IPS DF 4.7 (cell line): ENCODE data around the gene FBXW5.

Source experiments
- DNase-seq: peaks from one replicate; pipeline ENCODE4 v3.0.0-alpha.2; 2013; ENCODE audit warnings: low spot score; ENCODE audit errors: extremely low read depth

The FBXW5 gene

DNA sequence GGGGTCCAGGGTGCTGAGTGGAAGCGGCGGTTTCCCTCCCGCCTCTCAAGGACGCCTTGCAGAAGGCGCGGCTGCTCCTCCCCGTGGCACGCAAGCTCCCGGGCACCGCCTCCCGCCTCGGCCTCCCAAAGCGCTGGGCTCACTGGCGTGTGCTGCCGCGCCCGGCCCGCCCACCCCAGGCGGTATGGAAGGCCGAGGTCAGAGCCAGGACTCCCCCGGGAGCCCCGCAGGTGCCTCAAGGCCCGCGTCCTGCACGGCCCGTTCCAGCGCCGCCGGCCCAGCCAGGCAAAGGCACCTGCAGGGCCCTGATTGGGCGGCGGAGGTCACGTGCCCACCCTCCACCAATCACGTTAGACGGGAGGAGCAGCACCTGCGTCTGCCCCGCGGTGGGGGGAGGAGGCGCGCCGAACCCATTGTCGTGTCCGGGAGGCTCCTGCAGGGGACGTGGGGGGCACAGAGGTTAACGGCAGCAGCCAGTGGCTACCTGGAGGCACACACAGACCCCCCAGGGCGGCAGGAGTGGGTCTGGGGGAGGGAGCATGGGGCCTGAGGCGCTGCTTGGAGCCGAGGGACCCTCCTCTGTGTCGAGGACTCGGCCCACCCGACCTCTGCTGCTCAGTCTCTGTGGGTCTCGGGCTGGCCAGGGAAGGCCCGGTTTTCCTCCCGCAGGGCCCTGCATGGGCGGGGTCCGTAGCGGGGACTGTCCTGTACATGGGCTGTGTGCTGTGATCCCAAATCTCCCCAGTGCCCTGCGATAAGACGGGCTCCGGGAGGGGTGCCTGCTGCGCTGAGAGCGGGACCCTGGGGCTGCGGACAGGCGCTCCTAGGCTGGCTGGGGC is 5.5 kb upstream of the FBXW5 start:
- DNase-seq: peak; percentile 56

GRCh38 chr9:136949239-136949816 is 4.8 kb upstream of the FBXW5 start:
- DNase-seq: no peak

- DNase-seq: no peak
These were observed 3.5 kb upstream of the FBXW5 start for GRCh38 chr9:136947955-136948510.

DNA sequence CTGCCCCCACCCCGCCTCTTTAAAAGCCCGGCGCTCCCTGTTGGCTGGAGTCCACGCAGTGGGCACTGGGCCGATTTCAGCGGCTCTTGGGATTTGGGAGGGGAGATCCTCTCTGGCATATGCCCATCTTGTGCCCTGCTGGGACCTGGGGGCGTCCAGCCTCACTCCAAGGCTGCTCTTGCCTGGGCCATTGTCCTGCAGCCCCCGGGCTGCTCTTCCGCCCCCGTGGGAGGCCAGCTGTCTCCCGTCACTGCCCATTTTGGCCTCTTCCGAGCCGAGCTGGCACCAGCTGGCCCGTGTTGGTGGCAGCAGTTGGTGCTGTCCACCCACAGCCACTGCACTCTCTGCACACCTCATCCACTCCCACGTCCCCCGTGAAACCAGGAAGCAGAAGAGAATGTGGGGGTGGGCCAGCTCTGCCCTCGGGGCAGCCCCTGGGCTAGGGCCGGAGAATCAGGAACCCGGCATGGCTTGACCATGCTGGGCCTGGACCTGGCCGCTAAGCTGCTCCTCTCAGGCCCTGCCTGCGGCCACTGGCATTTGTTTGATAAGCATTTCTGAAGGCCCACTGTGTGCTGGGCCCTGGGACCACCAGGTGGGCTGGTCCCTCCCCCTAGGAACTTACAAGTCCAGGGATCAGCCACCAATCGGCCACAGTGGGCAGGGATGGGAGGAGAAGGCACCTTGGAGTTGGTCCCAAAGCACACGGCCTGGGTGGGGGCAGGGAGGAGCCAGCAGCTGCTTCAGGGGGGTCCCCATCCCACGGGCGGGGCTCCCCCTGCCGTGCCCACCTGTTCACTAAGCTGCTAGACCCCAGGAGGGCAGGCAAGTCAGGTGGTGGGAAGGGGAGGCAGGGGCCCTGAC is 2.7 kb upstream of the FBXW5 start:
- no peak for DNase-seq

GRCh38 chr9:136946228-136947027 is 1.9 kb upstream of the FBXW5 start:
- no peak for DNase-seq

DNA sequence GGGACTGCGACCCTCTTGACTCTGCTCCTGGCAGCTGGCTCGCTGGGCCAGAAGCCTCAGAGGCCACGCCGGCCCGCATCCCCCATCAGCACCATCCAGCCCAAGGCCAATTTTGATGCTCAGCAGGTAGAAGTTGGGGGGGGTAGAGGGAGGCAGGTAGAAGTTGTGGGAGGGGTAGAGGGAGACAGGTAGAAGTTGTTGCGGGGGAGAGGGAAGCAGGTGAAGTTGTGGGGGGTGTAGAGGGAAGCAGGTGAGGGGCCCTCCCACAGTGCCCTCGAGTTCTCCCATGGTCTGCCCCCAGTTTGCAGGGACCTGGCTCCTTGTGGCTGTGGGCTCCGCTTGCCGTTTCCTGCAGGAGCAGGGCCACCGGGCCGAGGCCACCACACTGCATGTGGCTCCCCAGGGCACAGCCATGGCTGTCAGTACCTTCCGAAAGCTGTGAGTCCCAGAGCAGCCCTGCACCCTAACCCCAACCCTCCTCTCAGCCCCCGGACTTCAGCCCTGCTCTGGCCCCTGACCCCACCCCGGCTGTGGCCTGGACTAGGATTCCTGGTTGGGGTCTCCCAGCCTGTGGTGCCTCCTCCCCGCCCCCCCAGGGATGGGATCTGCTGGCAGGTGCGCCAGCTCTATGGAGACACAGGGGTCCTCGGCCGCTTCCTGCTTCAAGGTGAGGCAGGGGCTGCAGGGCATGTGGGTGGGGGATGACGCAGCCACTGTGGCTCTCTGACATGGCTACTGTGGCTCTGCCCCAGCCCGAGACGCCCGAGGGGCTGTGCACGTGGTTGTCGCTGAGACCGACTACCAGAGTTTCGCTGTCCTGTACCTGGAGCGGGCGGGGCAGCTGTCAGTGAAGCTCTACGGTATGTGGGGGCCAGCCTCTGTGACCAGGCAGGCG is 1.0 kb upstream of the FBXW5 start:
- no peak for DNase-seq

DNA sequence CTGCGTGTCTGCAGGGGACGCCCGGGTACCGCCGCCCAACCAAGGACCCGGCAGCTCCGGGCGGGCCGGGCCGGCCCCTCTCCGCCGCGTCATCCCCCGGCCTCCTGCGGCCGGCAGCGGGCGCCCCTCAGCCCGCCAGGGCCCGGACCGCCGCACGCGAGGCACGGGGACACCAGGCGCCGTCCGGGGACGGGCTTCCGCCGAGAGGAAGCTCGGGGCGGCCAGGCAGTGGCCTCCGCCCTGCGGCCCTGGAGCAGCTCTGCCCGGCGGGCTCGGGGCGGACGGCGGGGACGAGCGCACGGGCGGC is 373 bp downstream of the FBXW5 start:
- no peak for DNase-seq

DNA sequence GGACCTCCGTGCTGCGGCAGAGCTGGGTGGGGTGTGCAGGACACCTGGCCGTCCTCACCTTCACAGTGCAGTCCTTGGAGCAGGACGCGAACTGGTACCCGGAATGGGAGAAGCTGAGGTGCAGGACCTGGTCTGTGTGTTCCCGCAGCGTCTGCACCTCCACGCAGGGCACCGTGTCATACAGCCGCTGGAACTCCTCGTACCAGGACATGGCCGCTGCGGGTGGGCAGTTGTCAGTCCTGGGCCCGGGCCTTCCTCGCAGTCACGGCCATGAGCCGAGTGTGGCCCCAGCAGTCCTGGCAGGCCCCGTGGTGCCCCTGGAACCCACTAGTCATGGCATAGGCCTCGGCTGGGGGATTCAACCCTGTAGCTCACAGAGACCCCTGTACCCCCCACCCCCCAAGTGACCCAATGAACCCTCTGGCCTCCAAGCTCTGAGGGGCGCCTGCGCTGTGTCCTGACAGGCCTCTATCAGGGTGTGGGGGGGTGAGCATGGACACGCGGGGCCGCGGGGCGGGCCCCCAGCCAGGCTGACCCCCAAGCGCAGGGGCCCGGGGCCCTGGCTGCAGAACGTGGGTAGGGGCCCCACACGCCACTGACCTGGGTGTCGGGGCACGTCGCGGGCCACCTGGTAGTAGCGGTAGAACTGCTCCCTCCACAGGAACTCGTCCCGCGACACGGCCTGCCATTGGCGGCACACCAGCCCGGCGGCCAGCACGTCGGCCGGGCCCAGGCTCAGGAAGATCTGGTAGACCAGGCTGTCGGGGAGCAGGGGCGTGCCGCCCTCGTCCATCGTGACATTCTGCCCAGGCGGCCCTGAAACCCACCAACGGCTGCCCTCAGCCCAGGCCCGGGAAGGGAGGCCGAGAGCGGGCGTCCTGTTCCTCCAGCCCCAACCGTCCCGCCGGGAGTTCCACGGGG is 987 bp downstream of the FBXW5 start:
- DNase-seq: no peak

DNA sequence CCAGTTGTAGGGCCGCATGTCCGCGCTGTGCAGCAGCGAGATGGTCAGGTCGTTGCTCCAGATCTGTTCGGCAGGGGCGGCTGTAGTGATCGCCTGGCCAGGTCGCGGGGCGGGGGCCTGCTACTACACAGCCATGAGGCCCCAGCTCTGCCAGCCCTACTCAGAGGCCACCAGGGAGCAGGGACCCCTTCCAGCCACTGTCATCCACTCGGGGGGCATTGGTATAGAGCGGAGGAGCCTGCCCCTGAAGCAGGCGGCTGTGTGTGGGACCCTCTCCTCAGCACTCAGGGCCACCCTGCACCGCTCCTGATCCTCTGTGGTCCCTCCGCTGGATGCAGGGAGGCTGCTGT is 1.7 kb downstream of the FBXW5 start:
- no peak for DNase-seq

- DNase-seq: no peak
These were observed 2.2 kb downstream of the FBXW5 start for GRCh38 chr9:136942112-136942880.

- DNase-seq: no peak
These were observed 3.1 kb downstream of the FBXW5 start for GRCh38 chr9:136941231-136942111.

DNA sequence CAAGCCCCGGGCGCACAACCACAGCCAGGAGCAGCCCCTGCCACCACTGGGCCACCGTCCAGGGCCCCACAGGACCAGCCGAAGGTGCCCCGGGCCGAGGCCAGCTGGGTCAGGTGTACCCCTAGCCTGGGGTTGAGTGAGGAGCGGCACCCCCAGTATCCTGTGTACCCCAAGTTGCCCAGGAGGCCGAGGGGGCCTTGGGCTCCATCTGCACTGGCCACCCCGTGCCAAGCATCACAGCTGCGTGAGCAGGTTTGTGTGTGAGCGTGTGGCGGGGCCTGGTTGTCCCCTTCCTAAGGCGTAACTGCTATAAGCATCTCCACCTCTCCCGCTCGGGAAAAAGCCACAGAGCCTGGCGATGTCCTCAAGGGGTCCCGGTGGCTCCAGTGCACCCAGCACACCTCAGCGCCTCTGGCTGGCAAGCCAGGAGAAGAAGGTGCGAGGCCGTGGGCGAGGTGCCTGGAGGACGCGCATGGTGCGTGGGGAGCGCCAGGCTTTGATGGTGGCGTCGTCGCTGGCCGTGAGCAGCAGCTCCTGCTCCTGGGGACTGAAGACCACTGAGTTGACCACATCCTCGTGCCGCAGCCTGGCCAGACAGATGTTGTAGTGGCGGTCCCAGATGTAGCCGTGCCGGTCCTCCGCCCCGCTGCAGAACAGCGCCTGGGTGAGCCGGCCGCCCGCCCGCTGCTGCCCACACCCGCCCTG is 3.9 kb downstream of the FBXW5 start:
- no peak for DNase-seq

DNA sequence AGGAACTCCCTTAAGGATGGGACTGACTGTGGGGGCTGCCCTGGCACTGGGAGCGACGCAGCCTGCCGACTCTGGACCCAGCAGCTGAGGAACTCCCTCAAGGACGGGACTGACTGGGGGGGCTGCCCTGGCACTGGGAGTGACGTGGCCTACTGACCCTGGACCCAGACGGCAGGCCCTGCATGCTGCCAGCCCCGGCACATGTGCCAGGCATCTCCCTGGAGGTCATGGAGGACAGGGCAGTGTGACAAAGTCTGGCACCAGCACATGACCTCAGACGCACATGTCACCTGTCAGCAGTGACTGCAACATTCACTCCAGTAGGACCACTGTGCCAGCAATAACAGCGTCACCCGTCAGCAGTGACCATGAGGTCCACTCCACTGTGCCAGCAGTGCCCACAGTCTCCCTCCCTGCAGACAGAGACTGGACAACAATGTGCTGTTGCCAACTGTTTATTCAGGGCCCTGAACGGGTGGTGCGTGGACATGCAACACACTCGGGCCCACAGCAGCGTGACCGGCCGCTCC is 4.5 kb downstream of the FBXW5 start:
- no peak for DNase-seq

DNA sequence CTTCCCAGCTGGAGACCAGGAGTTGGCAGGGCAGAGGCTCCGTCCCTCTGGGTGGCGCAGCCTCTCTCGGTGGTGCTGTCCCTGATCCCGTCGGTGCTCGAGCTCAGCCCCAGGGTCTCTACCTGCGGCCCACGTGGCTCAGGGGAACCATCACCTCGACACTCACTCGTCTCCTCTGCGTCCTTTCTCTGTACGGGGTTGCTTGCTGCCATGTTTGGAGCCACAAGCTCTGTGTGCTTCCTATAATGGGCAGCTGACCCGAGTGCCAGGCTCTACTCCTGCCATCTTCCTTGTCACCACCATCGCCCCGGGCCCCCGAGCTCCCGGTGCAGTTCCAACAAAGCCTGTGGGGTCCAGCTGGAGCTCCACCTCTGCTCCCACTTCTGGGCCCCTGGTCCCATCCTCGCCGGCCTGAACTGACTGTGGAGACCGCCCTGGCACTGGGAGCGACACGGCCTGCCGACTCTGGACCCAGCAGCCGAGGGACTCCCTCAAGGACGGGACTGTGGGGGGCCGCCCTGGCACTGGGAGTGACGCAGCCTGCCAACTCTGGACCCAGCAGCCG is 5.0 kb downstream of the FBXW5 start:
- DNase-seq: no peak

- DNase-seq: no peak
These were observed 7.1 kb downstream of the FBXW5 start for GRCh38 chr9:136937186-136938001.
